Measurements from ENCODE around the gene JAZF1. TPM values are rescaled to one million over a fixed set of nuclear protein-coding genes. Genes with fewer than 3 reads are reported as not detected.

Gene JAZF1
- total RNA-seq, 1 experiment from 2014 or later, result 9.1 TPM

DNA sequence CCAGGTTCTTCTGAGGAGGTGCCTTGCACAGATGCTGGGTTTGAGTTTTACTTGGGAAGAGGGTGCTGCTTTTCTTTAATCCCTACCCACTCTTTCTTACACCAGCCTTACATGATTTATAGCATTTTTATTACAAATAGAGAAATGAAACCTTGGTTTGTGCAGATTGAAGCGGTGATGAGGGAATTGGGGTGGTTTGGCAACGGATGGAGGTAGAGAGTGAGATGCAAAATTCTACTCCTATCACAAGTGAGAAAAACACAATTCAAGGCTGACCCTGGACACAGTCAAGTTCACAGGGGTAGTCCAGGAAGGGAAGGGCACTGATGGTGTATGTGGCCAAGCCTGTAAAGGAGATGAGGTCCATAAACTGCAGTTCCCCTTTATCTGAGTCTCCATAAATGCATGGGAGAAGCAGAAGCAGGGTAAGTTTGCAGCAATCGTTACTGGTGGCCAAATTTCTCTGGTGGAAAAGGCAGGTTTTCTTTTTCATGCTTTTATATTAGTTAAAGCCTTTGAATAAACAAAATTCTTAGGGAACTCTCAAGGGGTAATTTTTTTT is 214.3 kb downstream of the JAZF1 start:
- H3K9me3 ChIP-seq (ENCODE audit: control insufficient read depth, low read depth, low read length), result no peaks in the 10 kb centered on the region
- H3K79me1 ChIP-seq (ENCODE audit: insufficient read depth, low read depth, low read length, poor library complexity, severe bottlenecking), result no peaks in the 10 kb centered on the region
- H3K27ac ChIP-seq (ENCODE audit: insufficient read length, low read depth, low read length), result no peak overlapping the region
- Mint-ChIP-seq H3K4me3 (no peak overlapping the region), H3K9me3 (no peaks in the 10 kb centered on the region), H3K36me3 (ENCODE audit: insufficient read depth in 1 of 3, low read depth in 3 of 3) (no peaks in the 10 kb centered on the region), H3K27me3 (ENCODE audit: low read depth) (no peaks in the 10 kb centered on the region), H3K4me1 (no peaks in the 10 kb centered on the region), H3K27ac (peak overlapping the region in 1 of 3 experiments; percentile 10; a peak in 1 of 7 replicates)
- H3K4me2 ChIP-seq (ENCODE audit: insufficient read depth, insufficient read length, low read length), result no peak overlapping the region
- no peak overlapping the region for H4K5ac ChIP-seq (ENCODE audit: insufficient read length, low read depth, low read length)
- no peak overlapping the region for H2BK15ac ChIP-seq (ENCODE audit: low read depth, low read length)
- no peak overlapping the region for H2AK5ac ChIP-seq (ENCODE audit: insufficient read length, low read length)
- H3K23ac ChIP-seq (ENCODE audit: insufficient read length, low read depth, low read length), result no peak overlapping the region
- H3K27me3 ChIP-seq (ENCODE audit: insufficient read depth, low read length), result no peaks in the 10 kb centered on the region
- H3K79me2 ChIP-seq (ENCODE audit: insufficient read depth, low read length), result no peaks in the 10 kb centered on the region; the same call in 1 of the 2 replicates
- H3K9ac ChIP-seq (ENCODE audit: extremely low read depth, insufficient read length, low read length), result no peak overlapping the region
- H3K56ac ChIP-seq (ENCODE audit: insufficient read length, low read depth, low read length), result no peak overlapping the region
- no peaks in the 10 kb centered on the region for H4K20me1 ChIP-seq (ENCODE audit: control insufficient read depth, insufficient read depth, insufficient read length)
- no peak overlapping the region for H2AFZ ChIP-seq (ENCODE audit: low read length)
- no peak overlapping the region for H4K8ac ChIP-seq (replicated peaks; ENCODE audit: insufficient read length, low read depth, low read length)
- no peak overlapping the region for H3K4ac ChIP-seq (ENCODE audit: low read depth, low read length)
- no peak overlapping the region for H3K18ac ChIP-seq (ENCODE audit: insufficient read length, low read depth, low read length)
- H3T11ph ChIP-seq (ENCODE audit: low read length), result no peak overlapping the region
- no peaks in the 10 kb centered on the region for H3K4me1 ChIP-seq (ENCODE audit: insufficient read depth, low read length)
- no CpG with 5 or more reads among the region's 3 CpGs for WGBS (ENCODE audit: extremely low coverage, insufficient read length, low lambda C conversion rate)
- H3K23me2 ChIP-seq (ENCODE audit: insufficient read length, low read depth, low read length, poor library complexity, severe bottlenecking), result no peaks in the 10 kb centered on the region
- TF ChIP-seq, protein P1, sequence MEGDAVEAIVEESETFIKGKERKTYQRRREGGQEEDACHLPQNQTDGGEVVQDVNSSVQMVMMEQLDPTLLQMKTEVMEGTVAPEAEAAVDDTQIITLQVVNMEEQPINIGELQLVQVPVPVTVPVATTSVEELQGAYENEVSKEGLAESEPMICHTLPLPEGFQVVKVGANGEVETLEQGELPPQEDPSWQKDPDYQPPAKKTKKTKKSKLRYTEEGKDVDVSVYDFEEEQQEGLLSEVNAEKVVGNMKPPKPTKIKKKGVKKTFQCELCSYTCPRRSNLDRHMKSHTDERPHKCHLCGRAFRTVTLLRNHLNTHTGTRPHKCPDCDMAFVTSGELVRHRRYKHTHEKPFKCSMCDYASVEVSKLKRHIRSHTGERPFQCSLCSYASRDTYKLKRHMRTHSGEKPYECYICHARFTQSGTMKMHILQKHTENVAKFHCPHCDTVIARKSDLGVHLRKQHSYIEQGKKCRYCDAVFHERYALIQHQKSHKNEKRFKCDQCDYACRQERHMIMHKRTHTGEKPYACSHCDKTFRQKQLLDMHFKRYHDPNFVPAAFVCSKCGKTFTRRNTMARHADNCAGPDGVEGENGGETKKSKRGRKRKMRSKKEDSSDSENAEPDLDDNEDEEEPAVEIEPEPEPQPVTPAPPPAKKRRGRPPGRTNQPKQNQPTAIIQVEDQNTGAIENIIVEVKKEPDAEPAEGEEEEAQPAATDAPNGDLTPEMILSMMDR (conservative IDR thresholded peaks at IDR 0.05), result no peak
- H2BK20ac ChIP-seq (ENCODE audit: low read depth, low read length, poor library complexity, severe bottlenecking), result no peak overlapping the region
- H4K91ac ChIP-seq (ENCODE audit: insufficient read length, low read depth, low read length), result no peak overlapping the region
- no peak overlapping the region for H2BK120ac ChIP-seq (ENCODE audit: low read depth, low read length, poor library complexity, severe bottlenecking)
- no peak overlapping the region for H2BK12ac ChIP-seq (ENCODE audit: insufficient read length, low read depth, low read length)
- H3K14ac ChIP-seq (ENCODE audit: insufficient read depth, low read length), result no peak overlapping the region
- no peak overlapping the region for H2BK5ac ChIP-seq (ENCODE audit: insufficient read length, low read length)
- DNase-seq, result no peak
